ENCODE measurements around the gene EIF5A.
A peak's percentile ranks its signal among the peaks of the same experiment; 100 is the strongest.

The EIF5A gene

GRCh38 chr17:7306911-7307685 is at the start of gene EIF5A:
EIF5A (plus strand) TSS chr17:7307628; CDS start chr17:7309636, 2,008 bp downstream.
- Histone ChIP-seq H3K36me3 (ENCODE audit: control insufficient read depth in 2 of 2, insufficient read depth in 2 of 2, low read length in 2 of 2) (peaks cover 23 to 24% of the 10 kb centered on the region in 2 donors), H3K4me3 (ENCODE audit: low read length in 2 of 2) (peak within 1 kb of the TSS; percentile 71 to 84), H3K4me1 (ENCODE audit: control insufficient read depth in 2 of 2, insufficient read depth in 2 of 2, low read length in 2 of 2) (peaks cover 18 to 22% of the 10 kb centered on the region in 2 donors), H3K27ac (ENCODE audit: low read depth in 2 of 2, low read length in 2 of 2) (peak within 1 kb of the TSS; percentile 97 to 99), H3K9me3 (ENCODE audit: control insufficient read depth in 2 of 2, low read length in 2 of 2) (no peaks in the 10 kb centered on the region), H3K27me3 (ENCODE audit: control insufficient read depth in 2 of 2, insufficient read depth in 2 of 2, low read length in 2 of 2) (no peaks in the 10 kb centered on the region), H3K9ac (ENCODE audit: low read depth in 1 of 2, low read length in 2 of 2) (peak within 1 kb of the TSS; percentile 94)

- peaks cover 6 to 8% of the 10 kb centered on the region in 2 donors for H3K27me3 ChIP-seq (ENCODE audit: control insufficient read depth in 2 of 2, insufficient read depth in 2 of 2, low read length in 2 of 2)
- peak overlapping the region; percentile 97 to 100 for H3K27ac ChIP-seq (ENCODE audit: low read depth in 2 of 2, low read length in 2 of 2)
- H3K9ac ChIP-seq (ENCODE audit: low read depth in 1 of 2, low read length in 2 of 2): peak overlapping the region; percentile 71 to 100
- peak overlapping the region; percentile 38 to 87 for H3K4me3 ChIP-seq (ENCODE audit: low read length in 2 of 2)
- no peaks in the 10 kb centered on the region for H3K9me3 ChIP-seq (ENCODE audit: control insufficient read depth in 2 of 2, low read length in 2 of 2)
- H3K4me1 ChIP-seq (ENCODE audit: control insufficient read depth in 2 of 2, insufficient read depth in 2 of 2, low read length in 2 of 2): peaks cover 30 to 31% of the 10 kb centered on the region in 2 donors
- peaks cover 27 to 29% of the 10 kb centered on the region in 2 donors for H3K36me3 ChIP-seq (ENCODE audit: control insufficient read depth in 2 of 2, insufficient read depth in 2 of 2, low read length in 2 of 2)
Observed at GRCh38 chr17:7258731-7259554, 48.5 kb upstream of the EIF5A start.

- peaks cover 33 to 36% of the 10 kb centered on the region in 2 donors for H3K4me1 ChIP-seq (ENCODE audit: control insufficient read depth in 2 of 2, insufficient read depth in 2 of 2, low read length in 2 of 2)
- H3K9ac ChIP-seq (ENCODE audit: low read depth in 1 of 2, low read length in 2 of 2): peak overlapping the region; percentile 71 to 100
Observed at GRCh38 chr17:7259555-7259889, 47.9 kb upstream of the EIF5A start.

GRCh38 chr17:7260151-7260550 is 47.3 kb upstream of the EIF5A start:
- Histone ChIP-seq H3K9ac (ENCODE audit: low read depth in 1 of 2, low read length in 2 of 2) (peak overlapping the region; percentile 71 to 100), H3K4me3 (ENCODE audit: low read length in 2 of 2) (peak overlapping the region; percentile 87 to 98), H3K36me3 (ENCODE audit: control insufficient read depth in 2 of 2, insufficient read depth in 2 of 2, low read length in 2 of 2) (peaks cover 19 to 21% of the 10 kb centered on the region in 2 donors), H3K27me3 (ENCODE audit: control insufficient read depth in 2 of 2, insufficient read depth in 2 of 2, low read length in 2 of 2) (peaks cover 6 to 8% of the 10 kb centered on the region in 2 donors), H3K27ac (ENCODE audit: low read depth in 2 of 2, low read length in 2 of 2) (peak overlapping the region; percentile 97 to 100), H3K9me3 (ENCODE audit: control insufficient read depth in 2 of 2, low read length in 2 of 2) (no peaks in the 10 kb centered on the region), H3K4me1 (ENCODE audit: control insufficient read depth in 2 of 2, insufficient read depth in 2 of 2, low read length in 2 of 2) (peaks cover 33 to 37% of the 10 kb centered on the region in 2 donors)

More at GRCh38 chr17:7259555-7259889, 47.9 kb upstream of the EIF5A start:
- Histone ChIP-seq H3K27me3 (ENCODE audit: control insufficient read depth in 2 of 2, insufficient read depth in 2 of 2, low read length in 2 of 2) (peaks cover 6 to 8% of the 10 kb centered on the region in 2 donors), H3K4me3 (ENCODE audit: low read length in 2 of 2) (peak overlapping the region; percentile 38 to 87), H3K36me3 (ENCODE audit: control insufficient read depth in 2 of 2, insufficient read depth in 2 of 2, low read length in 2 of 2) (peaks cover 25 to 26% of the 10 kb centered on the region in 2 donors), H3K9me3 (ENCODE audit: control insufficient read depth in 2 of 2, low read length in 2 of 2) (no peaks in the 10 kb centered on the region), H3K27ac (ENCODE audit: low read depth in 2 of 2, low read length in 2 of 2) (peak overlapping the region; percentile 97 to 100)

GRCh38 chr17:7260651-7261378 is 46.6 kb upstream of the EIF5A start:
- no peaks in the 10 kb centered on the region for H3K9me3 ChIP-seq (ENCODE audit: control insufficient read depth in 2 of 2, low read length in 2 of 2)
- peak overlapping the region; percentile 71 to 100 for H3K9ac ChIP-seq (ENCODE audit: low read depth in 1 of 2, low read length in 2 of 2)
- H3K27me3 ChIP-seq (ENCODE audit: control insufficient read depth in 2 of 2, insufficient read depth in 2 of 2, low read length in 2 of 2): peaks cover 6 to 8% of the 10 kb centered on the region in 2 donors

GRCh38 chr17:7261379-7262191 is 45.8 kb upstream of the EIF5A start:
- peak overlapping the region; percentile 95 to 100 for H3K9ac ChIP-seq (ENCODE audit: low read depth in 1 of 2, low read length in 2 of 2)
- peaks cover 35 to 37% of the 10 kb centered on the region in 2 donors for H3K4me1 ChIP-seq (ENCODE audit: control insufficient read depth in 2 of 2, insufficient read depth in 2 of 2, low read length in 2 of 2)
- peaks cover 6 to 8% of the 10 kb centered on the region in 2 donors for H3K27me3 ChIP-seq (ENCODE audit: control insufficient read depth in 2 of 2, insufficient read depth in 2 of 2, low read length in 2 of 2)
- peak overlapping the region; percentile 87 to 98 for H3K4me3 ChIP-seq (ENCODE audit: low read length in 2 of 2)
- no peaks in the 10 kb centered on the region for H3K9me3 ChIP-seq (ENCODE audit: control insufficient read depth in 2 of 2, low read length in 2 of 2)
- peak overlapping the region; percentile 97 to 100 for H3K27ac ChIP-seq (ENCODE audit: low read depth in 2 of 2, low read length in 2 of 2)
- peaks cover 10 to 17% of the 10 kb centered on the region in 2 donors for H3K36me3 ChIP-seq (ENCODE audit: control insufficient read depth in 2 of 2, insufficient read depth in 2 of 2, low read length in 2 of 2)

More at GRCh38 chr17:7260651-7261378, 46.6 kb upstream of the EIF5A start:
- H3K36me3 ChIP-seq (ENCODE audit: control insufficient read depth in 2 of 2, insufficient read depth in 2 of 2, low read length in 2 of 2): peaks cover 16 to 21% of the 10 kb centered on the region in 2 donors
- H3K4me1 ChIP-seq (ENCODE audit: control insufficient read depth in 2 of 2, insufficient read depth in 2 of 2, low read length in 2 of 2): peaks cover 33 to 37% of the 10 kb centered on the region in 2 donors
- peak overlapping the region; percentile 97 to 100 for H3K27ac ChIP-seq (ENCODE audit: low read depth in 2 of 2, low read length in 2 of 2)
- peak overlapping the region; percentile 87 to 98 for H3K4me3 ChIP-seq (ENCODE audit: low read length in 2 of 2)

GRCh38 chr17:7262192-7262934 is 45.1 kb upstream of the EIF5A start, which contains the start of gene CLDN7:
CLDN7 (minus strand) TSS chr17:7262478; CDS start chr17:7262043, 435 bp downstream.
- Histone ChIP-seq H3K36me3 (ENCODE audit: control insufficient read depth in 2 of 2, insufficient read depth in 2 of 2, low read length in 2 of 2) (peaks cover 7 to 14% of the 10 kb centered on the region in 2 donors), H3K27ac (ENCODE audit: low read depth in 2 of 2, low read length in 2 of 2) (peak within 1 kb of the TSS; percentile 97 to 100), H3K4me3 (ENCODE audit: low read length in 2 of 2) (peak within 1 kb of the TSS; percentile 87 to 98), H3K9ac (ENCODE audit: low read depth in 1 of 2, low read length in 2 of 2) (peak within 1 kb of the TSS; percentile 95 to 100), H3K9me3 (ENCODE audit: control insufficient read depth in 2 of 2, low read length in 2 of 2) (no peaks in the 10 kb centered on the region), H3K4me1 (ENCODE audit: control insufficient read depth in 2 of 2, insufficient read depth in 2 of 2, low read length in 2 of 2) (peaks cover 35 to 37% of the 10 kb centered on the region in 2 donors), H3K27me3 (ENCODE audit: control insufficient read depth in 2 of 2, insufficient read depth in 2 of 2, low read length in 2 of 2) (peaks cover 6 to 8% of the 10 kb centered on the region in 2 donors)

- peak overlapping the region; percentile 87 to 91 for H3K4me3 ChIP-seq (ENCODE audit: low read length in 2 of 2)
- H3K36me3 ChIP-seq (ENCODE audit: control insufficient read depth in 2 of 2, insufficient read depth in 2 of 2, low read length in 2 of 2): peaks cover 7 to 14% of the 10 kb centered on the region in 2 donors
- peaks cover 29 to 35% of the 10 kb centered on the region in 2 donors for H3K4me1 ChIP-seq (ENCODE audit: control insufficient read depth in 2 of 2, insufficient read depth in 2 of 2, low read length in 2 of 2)
- H3K27me3 ChIP-seq (ENCODE audit: control insufficient read depth in 2 of 2, insufficient read depth in 2 of 2, low read length in 2 of 2): peaks cover 6 to 8% of the 10 kb centered on the region in 2 donors
- H3K27ac ChIP-seq (ENCODE audit: low read depth in 2 of 2, low read length in 2 of 2): peak overlapping the region; percentile 97 to 100
- no peaks in the 10 kb centered on the region for H3K9me3 ChIP-seq (ENCODE audit: control insufficient read depth in 2 of 2, low read length in 2 of 2)
- peak overlapping the region; percentile 92 to 100 for H3K9ac ChIP-seq (ENCODE audit: low read depth in 1 of 2, low read length in 2 of 2)
Observed at GRCh38 chr17:7262935-7263800, 44.3 kb upstream of the EIF5A start.
